ENCODE data around the gene BAG3. TPM values are rescaled to one million over a fixed set of nuclear protein-coding genes. Genes with fewer than 3 reads are reported as not detected.

The BAG3 gene
- total and polyA plus RNA-seq, 2 of the 8 experiments (the other 6 are each of a cell fraction or from before 2014, with no cell fraction given), result 3.5 to 13.3 TPM

DNA sequence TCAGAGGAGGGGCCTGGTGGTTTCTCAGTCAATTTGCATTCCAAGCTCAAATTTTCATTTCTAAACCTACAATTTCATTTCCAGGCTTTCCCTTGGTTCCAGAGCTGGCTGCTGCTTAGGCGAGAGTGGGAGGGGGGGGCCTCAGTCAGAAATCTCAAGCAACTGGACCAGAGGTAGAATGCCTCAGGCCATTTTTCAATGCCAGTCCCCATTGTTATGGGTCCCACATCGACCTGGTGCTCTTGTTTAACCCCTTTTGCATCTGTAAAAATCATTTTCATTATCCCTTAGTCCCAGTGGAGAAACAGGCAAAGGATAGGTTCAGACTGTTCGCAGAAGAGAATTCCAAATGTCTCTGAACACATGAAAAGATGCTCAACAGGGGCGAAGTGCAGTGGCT, 13.5 kb upstream of the BAG3 start:
- DNase-seq (ENCODE audit: low read depth in 1 of 2, low spot score in 2 of 2) (no peak), FAIRE-seq (no peak)
- no peak overlapping the region for H3K4me2 ChIP-seq (ENCODE audit: insufficient read depth in 1 of 2, low read depth in 2 of 2, low read length in 2 of 2)
- no peak overlapping the region for H3K56ac ChIP-seq (replicated peaks; ENCODE audit: insufficient read length, low read depth, low read length)
- no peak overlapping the region for H2BK12ac ChIP-seq (ENCODE audit: low read depth, low read length)
- H2BK5ac ChIP-seq (ENCODE audit: low read depth, low read length), result no peak overlapping the region
- no peaks in the 10 kb centered on the region; the same call in 1 of the 2 replicates for H3K23me2 ChIP-seq (ENCODE audit: low read depth, low read length)
- no peak overlapping the region for H3K27ac ChIP-seq (ENCODE audit: low read depth, low read length)
- ChIA-PET CTCF (ENCODE audit: partially characterized antibody) (interaction anchor here (0.7 to 3.3 kb wide), 3 partner anchors 9 to 91 kb away, joined by 3 to 12 read pairs (median 5); no protein-coding TSS in a partner anchor), POLR2A (ENCODE audit: partially characterized antibody) (no interaction called here)
- H3K4me3 ChIP-seq (ENCODE audit: extremely low read depth in 1 of 4, insufficient read depth in 2 of 4, low read depth in 3 of 4, low read length in 4 of 4), result no peak overlapping the region
- no peaks in the 10 kb centered on the region for H3K36me3 ChIP-seq (ENCODE audit: control insufficient read depth in 2 of 4, insufficient read depth in 4 of 4, low read length in 3 of 4)
- H3K4me1 ChIP-seq (replicated peaks in 1 of 4; ENCODE audit: control insufficient read depth in 3 of 4, insufficient read depth in 4 of 4, low read length in 3 of 4), result no peaks in the 10 kb centered on the region
- H3K79me2 ChIP-seq (ENCODE audit: control insufficient read depth in 1 of 2, insufficient read depth in 2 of 2, low read length in 2 of 2), result no peaks in the 10 kb centered on the region
- no peak for TF ChIP-seq JUND (IDR thresholded peaks at IDR 0.05; ENCODE audit: low read length)
- no peak for TF ChIP-seq CREB1 (IDR thresholded peaks at IDR 0.05)
- no peak for TF ChIP-seq GABPA (IDR thresholded peaks at IDR 0.05; ENCODE audit: borderline replicate concordance, insufficient read depth, low read length)
- no peak overlapping the region for H2AFZ ChIP-seq (ENCODE audit: low read length)
- H2AK5ac ChIP-seq (ENCODE audit: low read depth, low read length), result no peak overlapping the region
- WGBS, 2 experiments (ENCODE audit: extremely low coverage in 1 of 2, insufficient coverage in 1 of 2, insufficient read length in 1 of 2, insufficient replicate concordance in 2 of 2, low coverage in 1 of 2, low lambda C conversion rate in 2 of 2, missing lambda C conversion rate in 1 of 2), result 88% methylated on average over 4 of the region's 4 CpGs; no CpG with 5 or more reads in 1 of the 2 experiments
- no peaks in the 10 kb centered on the region for H4K20me1 ChIP-seq (replicated peaks in 1 of 2; ENCODE audit: control insufficient read depth in 1 of 2, insufficient read depth in 2 of 2, low read length in 2 of 2)
- H2BK15ac ChIP-seq (ENCODE audit: low read length), result no peak overlapping the region
- H4K8ac ChIP-seq (ENCODE audit: extremely low read depth, insufficient read depth, low read length), result no peak overlapping the region
- no peak overlapping the region for H4K91ac ChIP-seq (replicated peaks; ENCODE audit: insufficient read length, low read length)
- H2BK20ac ChIP-seq (ENCODE audit: low read length), result no peak overlapping the region
- no peak overlapping the region for H3K9ac ChIP-seq (replicated peaks in 1 of 4; ENCODE audit: extremely low read depth in 1 of 4, low read depth in 3 of 4, low read length in 3 of 4)
- no peaks in the 10 kb centered on the region for H3K9me3 ChIP-seq (ENCODE audit: insufficient read depth in 2 of 2, low read depth in 1 of 2, low read length in 1 of 2)
- H3K23ac ChIP-seq (ENCODE audit: insufficient read length), result no peak overlapping the region
- no peaks in the 10 kb centered on the region for H3K79me1 ChIP-seq (ENCODE audit: low read depth, low read length)
- no peak overlapping the region for H2BK120ac ChIP-seq (replicated peaks; ENCODE audit: low read depth, low read length)
- no peak overlapping the region for H3K4ac ChIP-seq (replicated peaks; ENCODE audit: insufficient read length, low read depth, low read length)
- H3K18ac ChIP-seq (ENCODE audit: extremely low read depth, low read length), result no peak overlapping the region
- H4K5ac ChIP-seq (ENCODE audit: insufficient read length, low read depth, low read length), result no peak overlapping the region
- no peaks in the 10 kb centered on the region for H3K27me3 ChIP-seq (replicated peaks in 1 of 4; ENCODE audit: control insufficient read depth in 3 of 4, extremely low read depth in 1 of 4, insufficient read depth in 3 of 4, low read length in 3 of 4)
- H3K14ac ChIP-seq (ENCODE audit: insufficient read length), result no peak overlapping the region

Data from H1 (cell line).